HG03460 (cell line): Measurements from ENCODE around the gene CUX1.
"Not testable (repeated sequence)": the region's sequence is repeated elsewhere in the genome, so short reads cannot be mapped to it uniquely, and the experiment has no call there.

ENCODE experiments used
- ATAC-seq: cut with Tn5 transposase; IDR thresholded peaks from one replicate; pipeline ENCODE4 v1.9.1; 2021; ENCODE audit not compliant: unreplicated experiment

Gene CUX1

DNA sequence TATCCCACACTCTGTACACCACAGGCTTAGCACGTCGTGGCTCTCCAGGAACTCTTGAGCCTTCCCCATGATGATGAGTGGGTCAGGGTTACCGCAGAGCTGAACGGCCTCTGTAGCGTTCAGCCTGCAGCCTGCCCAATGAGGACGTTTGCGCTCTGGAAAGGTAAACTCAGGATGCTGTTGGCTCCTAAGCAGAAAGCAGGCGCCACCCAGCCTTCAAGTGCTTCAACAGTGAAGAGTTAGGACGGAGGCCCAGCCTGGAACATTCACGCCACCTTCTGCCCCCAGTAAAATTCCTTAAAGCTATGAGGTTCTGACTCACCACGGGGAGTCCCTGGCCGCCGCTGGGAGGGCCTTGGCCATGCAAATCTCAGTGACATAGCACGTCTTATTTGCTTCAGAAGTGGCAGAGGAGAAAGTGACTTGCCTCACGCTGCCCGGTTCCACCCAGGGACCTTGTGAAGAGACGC is 307.7 kb downstream of the CUX1 start:
- ATAC-seq = no peak

DNA sequence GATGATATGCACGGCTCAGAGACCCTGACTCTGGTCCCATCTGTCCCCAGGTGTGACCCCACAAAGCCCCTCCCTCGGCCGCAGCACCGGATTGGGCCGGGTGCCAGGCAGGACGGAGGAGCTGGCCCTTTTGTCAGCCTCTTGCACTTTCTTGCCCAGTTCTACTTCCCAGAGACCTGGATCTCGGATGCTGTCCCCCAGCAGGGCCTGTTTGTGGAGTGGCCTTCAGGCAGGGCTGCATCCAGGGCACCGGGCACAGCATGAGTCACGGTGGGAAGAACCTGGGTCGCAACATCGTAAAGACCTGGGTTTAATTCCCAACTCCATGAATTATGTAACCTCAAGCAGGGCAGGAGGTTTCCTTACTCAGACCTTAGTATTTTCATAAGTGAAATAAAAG is 310.9 kb downstream of the CUX1 start:
- no peak for ATAC-seq

DNA sequence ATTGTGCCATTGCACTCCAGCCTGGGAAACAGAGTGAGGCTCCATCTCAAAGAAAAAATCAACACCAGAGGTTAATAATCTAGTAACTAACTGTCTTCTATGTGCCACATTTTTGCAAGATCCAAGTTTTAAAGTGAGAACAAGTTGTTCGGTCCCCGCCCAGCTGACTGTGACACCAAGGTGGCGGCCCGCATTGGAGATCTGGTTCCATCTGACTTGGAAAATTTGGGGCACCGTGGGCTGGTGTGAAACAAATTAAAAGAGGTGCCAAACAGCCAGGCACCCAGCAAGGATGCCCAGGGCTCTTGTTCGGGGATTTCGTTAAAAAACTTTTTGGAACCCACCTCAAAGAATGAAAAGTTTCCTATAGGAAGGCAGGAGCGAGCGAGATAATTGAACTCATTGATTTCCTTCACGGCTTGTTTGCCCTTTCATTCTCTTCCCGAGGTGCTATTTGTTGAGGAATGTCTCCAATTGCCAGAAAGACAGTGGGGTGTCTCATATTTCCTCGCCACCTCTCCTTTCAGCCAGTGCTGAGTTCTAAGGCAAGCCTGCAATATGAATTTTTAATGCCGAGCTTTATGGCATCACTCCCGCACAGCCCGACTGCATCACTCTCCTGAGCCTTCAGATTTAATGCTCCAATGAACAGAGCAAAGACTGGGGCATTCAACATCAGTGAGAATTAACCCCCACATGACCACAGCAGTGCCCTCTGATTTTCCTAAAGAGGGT is 312.4 kb downstream of the CUX1 start:
- no peak for ATAC-seq

DNA sequence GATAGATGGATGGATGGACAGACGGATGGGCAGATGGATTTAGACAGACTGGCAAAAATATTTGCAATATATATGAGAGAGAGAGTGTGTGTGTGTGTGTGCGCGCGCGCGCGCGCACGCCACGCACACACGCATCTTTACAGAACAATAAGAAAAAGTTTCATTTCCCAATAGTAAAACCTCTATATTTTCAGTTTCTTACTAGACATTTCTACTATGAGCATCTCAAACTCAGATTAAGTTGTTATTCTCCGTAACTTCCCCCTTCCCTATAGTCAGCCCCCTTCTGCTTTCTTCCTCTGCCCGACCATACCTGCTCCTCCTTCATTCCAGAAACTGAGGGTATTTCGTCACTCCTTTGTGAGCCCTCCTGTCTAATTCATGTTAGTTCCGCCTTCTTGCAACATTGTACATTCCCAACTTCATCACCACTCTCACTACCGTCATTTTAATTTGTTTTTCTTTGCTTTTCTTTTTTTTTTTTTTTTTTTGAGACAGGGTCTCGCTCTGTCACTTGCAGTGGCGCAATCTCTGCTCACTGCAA is 314.9 kb downstream of the CUX1 start:
- no peak for ATAC-seq

DNA sequence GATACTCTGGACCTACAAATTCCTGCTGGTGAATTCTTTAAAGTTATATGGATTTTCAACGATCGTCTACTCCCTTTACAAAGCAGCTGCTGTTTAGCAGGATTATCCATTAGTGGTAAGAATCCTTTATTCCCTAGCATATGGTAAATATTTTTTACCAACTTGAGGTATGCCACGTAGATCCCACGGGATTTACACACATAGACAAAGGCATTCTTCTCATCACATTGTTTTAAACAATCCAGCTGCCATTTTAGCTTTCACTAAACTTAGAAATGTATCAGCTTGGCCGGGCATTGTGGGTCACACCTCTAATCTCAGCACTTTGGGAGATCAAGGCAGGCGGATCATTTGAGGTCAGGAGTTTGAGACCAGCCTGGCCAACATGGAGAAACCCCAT is 321.2 kb downstream of the CUX1 start:
- no peak for ATAC-seq

DNA sequence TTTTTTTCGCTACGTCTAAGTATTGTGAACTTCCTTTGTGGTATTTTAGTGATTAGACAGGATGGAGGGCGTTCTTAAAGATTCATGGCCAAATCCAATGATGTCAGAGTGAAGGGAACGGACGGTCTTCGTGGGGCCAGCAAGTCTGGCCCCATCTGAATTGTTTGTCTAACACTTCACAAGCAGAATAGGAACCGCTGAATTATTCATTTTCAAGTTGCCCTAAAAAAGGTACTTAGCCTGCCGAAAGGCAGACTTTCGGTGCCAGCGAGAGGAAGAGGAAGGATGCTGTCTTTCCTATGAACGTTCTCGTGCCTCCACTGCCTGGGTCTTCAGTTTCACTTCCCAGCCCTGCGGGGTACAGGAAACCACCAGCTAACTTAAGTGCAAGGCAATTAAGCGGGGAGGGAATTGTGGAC is 323.5 kb downstream of the CUX1 start:
- no peak for ATAC-seq

DNA sequence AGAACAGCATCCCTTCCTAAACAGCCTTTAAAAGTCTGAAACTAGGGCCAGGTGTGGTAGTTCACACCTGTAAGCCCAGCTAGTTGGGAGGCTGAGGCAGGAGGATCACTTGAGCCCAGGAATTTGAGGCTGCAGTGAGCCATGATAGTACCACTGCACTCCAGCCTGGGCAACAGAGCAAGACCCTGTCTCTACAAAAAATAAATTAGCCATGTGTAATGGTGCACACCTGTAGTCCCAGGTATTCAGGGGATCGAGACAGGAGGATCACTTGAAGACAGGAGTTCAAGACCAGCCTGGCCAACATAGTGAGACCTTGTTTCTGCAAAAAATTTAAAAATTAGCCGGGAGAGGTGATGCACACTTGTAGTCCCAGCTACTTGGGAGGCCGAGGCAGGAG is 325.0 kb downstream of the CUX1 start:
- not testable (repeated sequence) for ATAC-seq

DNA sequence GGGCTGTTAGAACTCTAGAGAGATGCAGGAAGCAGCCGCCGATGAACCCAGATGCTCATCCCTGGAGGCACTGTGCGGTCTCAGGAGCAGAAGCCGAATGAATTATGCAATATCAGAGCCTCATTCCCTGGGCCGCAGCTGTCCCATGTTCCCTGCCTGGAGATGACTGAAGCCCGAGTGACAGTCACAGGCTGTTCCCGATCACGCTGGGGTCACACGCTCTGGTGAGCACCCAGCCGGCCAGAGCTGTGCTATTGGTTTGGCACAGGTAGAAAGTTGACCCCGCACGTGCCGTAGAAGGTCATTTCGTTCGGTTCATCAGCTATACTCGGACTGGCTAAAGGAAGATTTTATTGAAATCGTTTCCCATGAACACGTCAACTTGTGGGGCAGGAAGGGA is 328.7 kb downstream of the CUX1 start:
- no peak for ATAC-seq

DNA sequence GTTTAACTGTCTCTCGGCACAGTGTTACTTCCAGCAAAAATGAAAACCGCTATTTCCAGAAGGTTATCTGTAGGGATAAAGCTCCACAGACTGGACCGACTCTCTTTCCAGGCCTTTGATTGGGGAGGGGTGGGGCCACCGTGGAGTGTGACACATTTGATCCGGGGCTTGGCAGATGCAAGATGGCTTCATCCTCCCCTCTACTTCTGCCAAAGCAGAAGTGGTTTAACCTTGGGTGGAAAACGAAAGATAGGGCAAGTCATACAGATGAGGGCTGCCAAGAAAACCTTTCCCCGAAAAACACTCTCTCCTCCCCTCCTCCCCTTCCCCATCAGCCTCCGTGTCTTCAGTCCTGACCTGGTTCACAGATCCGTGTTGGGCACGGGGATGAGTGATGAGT is 329.6 kb downstream of the CUX1 start:
- ATAC-seq = no peak

DNA sequence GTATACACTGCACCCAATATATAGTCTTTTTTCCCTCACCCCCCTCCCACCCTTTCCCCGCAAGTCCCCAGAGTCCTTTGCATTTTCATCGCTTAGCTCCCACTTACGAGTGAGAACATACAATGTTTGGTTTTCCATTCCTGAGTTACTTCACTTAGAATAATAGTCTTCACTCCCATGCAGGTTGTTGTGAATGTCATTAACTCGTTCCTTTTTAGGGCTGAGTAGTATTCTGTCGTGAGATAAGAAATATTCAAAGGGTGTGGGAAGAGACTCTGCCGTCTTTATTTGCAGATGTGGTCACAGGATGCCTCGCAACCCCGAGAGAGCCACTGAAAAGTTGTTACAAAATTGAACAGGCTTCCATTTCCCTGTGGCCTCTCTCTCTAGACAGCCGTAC is 331.4 kb downstream of the CUX1 start:
- ATAC-seq = no peak

DNA sequence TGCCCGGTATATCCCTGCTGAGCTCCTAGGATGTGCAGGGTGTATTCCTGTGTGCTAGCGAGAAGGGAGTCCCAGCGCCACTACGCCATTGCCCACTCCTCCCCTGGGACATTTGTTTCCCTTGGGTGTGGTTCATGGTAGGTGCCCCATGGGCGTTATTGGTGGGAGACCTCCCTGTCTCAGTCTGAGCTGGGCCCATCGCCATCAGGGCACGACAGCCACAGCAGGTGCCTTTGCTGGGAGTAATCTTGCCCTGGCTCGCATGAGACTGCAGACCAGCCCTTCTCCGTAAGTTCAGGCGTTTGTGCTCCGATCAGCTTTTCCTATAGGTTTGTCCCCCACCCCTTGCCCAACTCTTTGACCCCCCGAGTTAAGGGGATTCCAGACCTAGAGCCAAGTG is 332.0 kb downstream of the CUX1 start:
- ATAC-seq = no peak

DNA sequence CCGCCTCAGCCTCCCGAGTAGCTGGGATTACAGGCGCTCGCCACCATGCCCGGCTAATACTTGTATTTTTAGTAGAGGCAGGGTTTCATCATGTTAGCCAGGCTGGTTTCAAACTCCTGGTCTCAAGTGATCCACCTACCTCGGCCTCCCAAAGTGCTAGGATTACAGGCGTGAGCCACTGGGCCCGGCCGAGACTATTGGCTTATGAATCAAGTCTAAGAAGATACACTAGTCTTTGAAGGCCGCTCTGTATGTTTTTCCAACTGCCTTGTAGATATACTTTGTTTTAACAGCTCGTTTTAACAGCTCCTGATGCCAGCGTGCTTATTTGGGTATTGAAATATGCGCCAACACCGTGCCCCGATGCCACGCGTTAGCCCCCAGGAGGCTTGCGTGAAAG is 332.8 kb downstream of the CUX1 start:
- ATAC-seq = no peak

DNA sequence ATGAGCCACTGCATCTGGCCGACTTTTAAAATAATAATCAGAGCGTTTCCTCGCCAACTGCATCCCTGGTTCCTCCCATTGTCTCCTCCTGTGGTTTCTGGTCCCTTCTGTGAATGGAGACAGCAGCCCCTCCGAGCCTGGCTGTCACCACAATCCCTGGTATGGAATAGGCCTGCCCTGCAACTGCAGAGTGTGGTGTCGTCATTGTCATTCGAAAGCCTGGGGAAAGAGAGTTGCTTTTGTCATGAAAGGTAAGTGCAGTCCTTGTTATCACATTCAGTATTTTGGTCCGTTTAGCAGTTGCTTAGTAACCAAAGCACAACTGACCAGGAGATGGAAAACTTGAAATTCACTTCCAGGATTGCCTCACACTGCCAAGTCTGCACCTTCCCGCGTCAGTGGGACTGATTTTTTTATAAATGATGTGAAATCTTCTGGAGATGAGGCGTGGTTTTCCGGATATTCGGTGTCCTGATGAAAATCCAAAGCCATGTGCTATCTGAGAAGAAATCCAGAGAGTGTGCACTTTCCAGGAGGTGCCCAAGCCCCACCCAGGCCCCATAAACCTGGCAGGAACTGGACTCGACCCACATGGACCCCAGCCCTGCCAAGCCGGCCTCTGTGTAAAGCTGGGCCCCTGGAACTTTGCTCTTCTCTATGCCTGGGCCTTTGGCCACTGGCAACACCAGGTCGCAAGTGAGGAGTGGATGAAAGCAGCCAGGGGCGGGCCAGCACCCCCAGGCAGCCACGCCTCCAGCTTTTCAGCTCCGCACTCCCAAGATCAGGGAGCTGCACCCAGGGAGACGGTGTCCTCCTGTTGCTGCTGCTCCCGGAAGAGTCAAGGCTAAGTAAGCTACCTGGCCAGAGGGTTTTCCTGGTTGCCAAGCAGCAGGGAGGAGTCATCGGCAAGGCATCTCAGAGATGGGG is 335.5 kb downstream of the CUX1 start:
- no peak for ATAC-seq

DNA sequence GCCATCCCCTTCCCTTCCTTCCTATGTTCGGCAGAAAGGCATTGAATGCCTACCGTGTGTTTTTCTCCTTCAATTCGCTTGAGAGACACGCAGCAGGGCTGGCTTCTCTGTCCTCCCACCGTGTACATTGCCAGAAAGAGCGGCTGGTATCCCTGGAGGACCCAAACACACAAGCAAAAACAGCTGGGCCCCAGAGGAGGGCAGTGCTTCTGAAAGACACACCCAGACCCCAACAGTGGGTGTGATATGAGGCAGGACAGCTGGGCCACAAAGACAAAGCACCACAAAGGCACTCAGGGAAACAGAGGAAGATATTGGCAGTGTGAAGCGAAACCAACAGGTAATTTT is 336.1 kb downstream of the CUX1 start:
- no peak for ATAC-seq

DNA sequence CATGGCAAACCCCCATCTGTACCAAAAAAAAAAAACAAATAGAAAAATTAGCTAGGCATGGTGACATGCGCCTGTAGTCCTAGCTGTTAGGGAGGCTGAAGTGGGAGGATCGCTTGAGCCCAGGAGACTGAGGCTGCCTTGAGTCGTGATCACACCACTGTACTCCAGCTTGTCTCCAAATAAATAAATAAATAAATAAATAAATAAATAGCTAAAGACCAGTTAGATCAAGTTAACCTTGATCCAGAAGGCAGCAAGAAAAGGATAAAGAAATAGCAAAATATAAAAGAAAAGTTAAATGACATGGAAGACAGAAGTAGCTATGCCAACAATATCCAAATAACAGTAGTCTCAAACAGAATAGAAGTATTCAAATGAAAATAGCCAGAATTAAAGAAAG is 337.0 kb downstream of the CUX1 start:
- no peak for ATAC-seq

DNA sequence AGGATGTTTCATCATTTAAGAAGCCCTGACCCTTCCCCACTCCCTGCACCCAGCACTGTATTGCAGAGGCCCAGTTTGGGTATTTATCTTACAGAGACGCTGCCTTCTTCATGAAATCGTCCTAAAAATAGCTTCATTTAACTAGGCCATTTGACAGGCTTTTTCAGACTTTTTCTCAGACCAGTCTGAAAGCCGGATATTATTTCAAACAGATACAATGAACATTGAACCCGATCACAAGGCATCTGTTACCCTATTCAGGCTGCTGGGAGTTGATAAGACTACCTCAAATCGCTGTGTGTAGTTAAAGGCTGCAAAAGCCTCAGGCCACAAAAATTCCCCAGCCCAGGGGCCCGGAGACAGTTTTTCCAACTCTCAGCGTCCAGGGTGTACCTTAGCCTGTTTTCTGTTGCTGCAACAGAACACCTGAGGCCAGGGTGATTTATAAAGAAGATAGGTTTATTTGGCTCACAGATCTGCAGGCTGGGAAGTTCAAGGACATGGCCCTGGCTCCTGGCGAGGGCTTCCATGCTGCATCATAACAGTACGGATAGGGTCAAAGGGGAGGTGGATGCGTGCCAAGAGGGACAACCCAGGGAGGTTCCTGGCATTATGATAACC is 338.5 kb downstream of the CUX1 start:
- no peak for ATAC-seq

DNA sequence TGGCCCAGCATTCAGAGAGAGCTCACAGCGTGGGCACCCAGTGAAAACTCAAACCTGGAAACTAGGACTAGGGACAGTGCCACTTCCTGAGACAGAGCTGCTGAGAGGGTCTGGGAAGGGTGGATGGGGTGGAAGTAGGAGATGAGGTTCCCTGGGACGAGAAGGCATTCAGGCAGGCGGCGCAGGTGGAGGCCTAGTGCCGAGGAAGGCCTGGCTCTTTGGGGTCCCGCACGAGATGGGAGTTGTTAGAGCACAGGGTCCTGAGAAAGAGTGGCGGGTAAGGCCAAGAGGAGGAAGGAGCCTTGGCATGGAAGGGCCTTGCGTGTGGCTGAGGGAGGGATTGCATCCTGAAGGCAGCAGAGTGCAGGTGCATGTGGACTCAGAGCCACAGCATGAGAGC is 339.4 kb downstream of the CUX1 start:
- ATAC-seq = no peak

DNA sequence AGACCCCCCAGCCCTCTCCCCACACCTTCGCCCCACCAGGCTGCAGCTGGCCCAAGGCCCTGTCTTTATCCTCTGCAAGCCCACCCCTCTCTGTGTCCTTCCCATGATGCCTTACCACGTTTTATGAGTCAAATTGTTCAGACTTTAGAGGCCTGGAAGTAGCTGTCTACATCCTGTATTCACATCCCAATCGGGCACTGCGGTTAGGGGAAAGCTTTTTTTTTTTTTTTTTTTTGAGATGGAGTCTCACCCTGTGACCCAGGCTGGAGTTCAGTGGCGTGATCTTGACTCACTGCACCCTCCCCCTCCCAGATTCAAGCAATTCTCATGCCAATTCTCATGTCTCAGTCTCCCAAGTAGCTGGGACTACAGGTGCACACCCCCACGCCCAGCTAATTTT is 347.7 kb downstream of the CUX1 start:
- no peak for ATAC-seq

DNA sequence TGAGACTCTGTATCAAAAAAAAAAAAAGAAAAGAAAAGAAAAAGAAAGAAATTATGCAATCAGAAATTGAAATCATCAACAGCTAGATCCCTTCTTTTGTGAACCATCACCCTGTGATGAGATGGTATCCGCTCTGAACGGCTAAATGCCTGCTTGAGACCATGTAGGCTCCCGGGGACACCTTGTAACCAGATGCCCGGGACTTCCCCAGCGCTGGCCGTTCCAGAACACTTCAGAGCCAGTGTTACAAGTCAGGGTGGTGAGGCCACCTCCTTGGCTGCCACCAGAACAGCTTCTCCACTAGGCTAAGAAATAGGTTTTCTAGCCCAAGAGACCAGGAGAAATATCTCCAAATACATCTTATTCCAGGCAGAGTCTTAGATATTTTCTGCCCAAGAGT is 349.8 kb downstream of the CUX1 start:
- ATAC-seq = no peak

DNA sequence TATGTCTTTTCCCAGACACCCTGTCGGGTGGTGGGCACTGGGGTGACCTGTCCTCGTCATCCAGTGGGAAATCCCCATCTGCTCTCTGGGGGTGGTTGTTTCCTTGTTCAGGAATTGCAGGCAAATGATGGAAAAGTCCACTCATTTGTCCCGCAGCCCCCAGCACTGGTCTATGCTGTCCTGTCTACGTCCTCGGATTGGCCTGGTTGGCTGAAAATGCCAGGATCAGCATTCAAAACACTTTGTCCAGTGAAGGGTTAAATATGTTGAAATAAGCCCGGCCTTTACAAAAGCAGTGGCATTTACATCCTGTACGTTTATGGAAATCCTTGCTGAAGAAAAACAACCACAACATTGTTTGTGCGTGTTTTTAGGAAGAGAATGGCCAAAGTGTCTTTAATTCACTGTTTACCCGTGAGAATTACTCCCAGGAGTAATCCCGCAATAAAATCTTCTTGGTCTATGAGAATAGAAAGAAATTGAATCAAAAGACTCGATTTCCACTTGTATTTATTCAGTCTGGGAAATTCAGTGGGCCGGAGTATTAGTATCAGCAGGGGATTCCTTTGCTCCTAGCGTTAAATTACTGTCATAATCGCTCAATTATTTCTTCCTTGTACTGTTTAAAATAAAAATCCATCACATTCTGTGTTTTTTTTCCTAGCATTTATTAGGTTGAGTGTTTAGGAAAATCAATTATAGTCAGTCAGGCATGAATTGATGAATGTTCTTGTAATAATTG is 352.4 kb downstream of the CUX1 start:
- ATAC-seq = no peak

DNA sequence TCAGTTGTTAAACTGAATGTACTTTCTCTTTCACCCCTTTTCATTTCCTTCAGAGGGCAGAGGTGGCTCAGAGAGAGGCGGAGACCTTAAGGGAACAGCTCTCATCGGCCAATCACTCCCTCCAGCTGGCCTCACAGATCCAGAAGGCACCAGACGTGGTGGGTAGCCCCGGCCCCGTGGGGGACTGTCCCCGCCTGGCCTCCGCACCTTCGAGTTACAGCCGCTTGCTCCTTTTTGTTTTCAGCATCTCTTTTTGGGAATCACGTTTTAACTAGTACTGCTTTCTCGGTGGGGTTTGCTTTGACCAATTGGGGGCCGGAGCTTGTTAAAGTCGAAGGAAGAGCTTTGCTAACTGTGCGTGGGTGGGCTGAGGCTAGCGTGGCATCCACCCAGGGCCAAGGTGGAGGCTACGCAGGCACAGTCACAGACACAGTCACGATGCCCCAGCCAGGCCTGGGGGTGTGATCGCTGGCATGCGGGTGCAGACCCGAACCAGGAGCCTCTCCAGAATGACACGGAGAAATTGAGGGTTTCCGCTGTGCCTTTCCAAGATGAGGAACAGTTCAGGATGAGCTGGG is 353.1 kb downstream of the CUX1 start:
- ATAC-seq = no peak
